ENCODE data around the gene BAZ1A. TPM values are rescaled to one million over a fixed set of nuclear protein-coding genes. Genes with fewer than 3 reads are reported as not detected.

Gene BAZ1A
- total and polyA plus RNA-seq, 2 of the 8 experiments (the other 6 are each of a cell fraction or from before 2014, with no cell fraction given), result 8.0 to 23.1 TPM

DNA sequence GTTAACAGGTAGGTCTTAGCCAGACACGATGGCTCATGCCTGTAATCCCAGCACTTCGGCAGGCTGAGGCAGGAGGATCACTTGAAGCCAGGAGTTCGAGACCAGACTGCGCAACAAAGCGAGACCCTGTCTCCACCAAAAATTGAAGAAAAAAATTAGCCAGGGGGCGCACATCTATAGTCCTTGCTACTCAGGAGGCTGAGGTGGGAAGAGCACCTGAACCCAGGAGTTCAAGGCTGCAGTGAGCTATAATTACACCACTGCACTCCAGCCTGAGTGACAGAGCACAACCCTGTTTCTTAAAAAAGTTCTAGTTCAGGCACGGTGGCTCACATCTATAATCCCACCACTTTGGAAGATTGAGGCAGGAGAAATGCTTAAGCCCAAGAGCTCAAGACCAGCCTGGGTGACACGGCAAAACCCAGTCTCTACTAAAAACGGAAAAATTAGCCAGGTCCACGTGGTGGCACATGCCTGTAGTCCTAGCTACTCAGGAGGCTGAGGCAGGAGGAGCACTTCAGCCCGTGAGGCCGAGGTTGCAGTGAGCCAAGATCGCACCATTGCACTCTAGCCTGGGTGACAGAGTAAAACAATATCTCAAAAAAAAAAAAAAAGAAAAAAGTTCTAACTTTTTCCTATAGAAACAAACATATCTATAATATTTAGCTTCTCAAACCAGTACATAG is 9.1 kb downstream of the BAZ1A start:
- Histone ChIP-seq H3K9ac (replicated peaks in 1 of 4; ENCODE audit: extremely low read depth in 1 of 4, low read depth in 3 of 4, low read length in 3 of 4) (no peak overlapping the region), H4K20me1 (replicated peaks in 1 of 2; ENCODE audit: control insufficient read depth in 1 of 2, insufficient read depth in 2 of 2, low read length in 2 of 2) (peaks cover 2 to 3% of the 10 kb centered on the region in 2 experiments), H2BK5ac (ENCODE audit: low read depth, low read length) (no peak overlapping the region), H4K8ac (ENCODE audit: extremely low read depth, insufficient read depth, low read length) (no peak overlapping the region), H3K36me3 (ENCODE audit: control insufficient read depth in 2 of 4, insufficient read depth in 4 of 4, low read length in 3 of 4) (no peaks in the 10 kb centered on the region; a peak in 1 of 8 replicates), H2AK5ac (ENCODE audit: low read depth, low read length) (no peak overlapping the region), H3K4ac (replicated peaks; ENCODE audit: insufficient read length, low read depth, low read length) (no peak overlapping the region), H2BK12ac (ENCODE audit: low read depth, low read length) (no peak overlapping the region), H3K4me2 (ENCODE audit: insufficient read depth in 1 of 2, low read depth in 2 of 2, low read length in 2 of 2) (no peak overlapping the region), H2BK20ac (ENCODE audit: low read length) (no peak overlapping the region), H3K23ac (ENCODE audit: insufficient read length) (no peak overlapping the region), H3K23me2 (ENCODE audit: low read depth, low read length) (no peaks in the 10 kb centered on the region), H2BK120ac (replicated peaks; ENCODE audit: low read depth, low read length) (no peak overlapping the region), H3K79me1 (ENCODE audit: low read depth, low read length) (no peaks in the 10 kb centered on the region), H3K4me3 (ENCODE audit: extremely low read depth in 1 of 4, insufficient read depth in 2 of 4, low read depth in 3 of 4, low read length in 4 of 4) (no peak overlapping the region), H3K79me2 (ENCODE audit: control insufficient read depth in 1 of 2, insufficient read depth in 2 of 2, low read length in 2 of 2) (peaks cover 0 to 45% of the 10 kb centered on the region in 2 experiments; a peak in 2 of 4 replicates), H3K14ac (ENCODE audit: insufficient read length) (no peak overlapping the region), H3K27ac (ENCODE audit: low read depth, low read length) (no peak overlapping the region), H3K56ac (replicated peaks; ENCODE audit: insufficient read length, low read depth, low read length) (no peak overlapping the region), H4K5ac (ENCODE audit: insufficient read length, low read depth, low read length) (no peak overlapping the region), H3K4me1 (replicated peaks in 1 of 4; ENCODE audit: control insufficient read depth in 3 of 4, insufficient read depth in 4 of 4, low read length in 3 of 4) (no peaks in the 10 kb centered on the region), H4K91ac (replicated peaks; ENCODE audit: insufficient read length, low read length) (no peak overlapping the region), H2BK15ac (ENCODE audit: low read length) (no peak overlapping the region), H3K9me3 (ENCODE audit: insufficient read depth in 2 of 2, low read depth in 1 of 2, low read length in 1 of 2) (no peaks in the 10 kb centered on the region), H3K27me3 (replicated peaks in 1 of 4; ENCODE audit: control insufficient read depth in 3 of 4, extremely low read depth in 1 of 4, insufficient read depth in 3 of 4, low read length in 3 of 4) (no peaks in the 10 kb centered on the region), H2AFZ (ENCODE audit: low read length) (no peak overlapping the region), H3K18ac (ENCODE audit: extremely low read depth, low read length) (no peak overlapping the region)
- no peak for FAIRE-seq
- ChIA-PET POLR2A (ENCODE audit: partially characterized antibody) (interaction anchor here (2.4 kb wide), 1 partner anchor 9 kb away, joined by 6 read pairs; the partner anchor contains the start of gene BAZ1A), CTCF (ENCODE audit: partially characterized antibody) (interaction anchor here (1.0 to 1.5 kb wide), 2 partner anchors 10 to 17 kb away, joined by 3 read pairs; no protein-coding TSS in a partner anchor)
- WGBS, 2 experiments (ENCODE audit: extremely low coverage in 1 of 2, insufficient coverage in 1 of 2, insufficient read length in 1 of 2, insufficient replicate concordance in 2 of 2, low coverage in 1 of 2, low lambda C conversion rate in 2 of 2, missing lambda C conversion rate in 1 of 2), result 93% methylated on average over 13 of the region's 13 CpGs; no CpG with 5 or more reads in 1 of the 2 experiments
- no peak for DNase-seq (ENCODE audit: low read depth in 1 of 2, low spot score in 2 of 2)
- TF ChIP-seq NRF1 (IDR thresholded peaks at IDR 0.05; ENCODE audit: low read depth, low read length), result no peak
- no peak for TF ChIP-seq BCL11A (IDR thresholded peaks at IDR 0.05; ENCODE audit: low read depth in 2 of 2, low read length in 2 of 2)
- no peak for TF ChIP-seq TAF1 (IDR thresholded peaks at IDR 0.05; ENCODE audit: low read depth, low read length)
- TF ChIP-seq GTF2F1 (IDR thresholded peaks at IDR 0.05; ENCODE audit: borderline replicate concordance, low read depth, low read length), result no peak
- no peak for TF ChIP-seq KDM1A (IDR thresholded peaks at IDR 0.05; ENCODE audit: borderline replicate concordance, low read length)
- no peak for TF ChIP-seq SAP30 (IDR thresholded peaks at IDR 0.05; ENCODE audit: insufficient read depth, insufficient replicate concordance, low read length)
- TF ChIP-seq HDAC6 (IDR thresholded peaks at IDR 0.05; ENCODE audit: low read depth, low read length), result no peak
- TF ChIP-seq TCF12 (IDR thresholded peaks at IDR 0.05; ENCODE audit: low read depth, low read length), result no peak
- TF ChIP-seq EP300 (IDR thresholded peaks at IDR 0.05; ENCODE audit: borderline replicate concordance in 1 of 2, low read depth in 2 of 2, low read length in 2 of 2), result no peak
- no peak for TF ChIP-seq SIRT6 (IDR thresholded peaks at IDR 0.05; ENCODE audit: low read length)
- TF ChIP-seq CBX8 (IDR thresholded peaks at IDR 0.05; ENCODE audit: borderline replicate concordance, low read depth, low read length), result no peak
- no peak for TF ChIP-seq KDM5A (IDR thresholded peaks at IDR 0.05; ENCODE audit: low read length)
- no peak for TF ChIP-seq ASH2L (IDR thresholded peaks at IDR 0.05; ENCODE audit: low read length)
